IMR-90 (cell line): ENCODE results near the gene DDI2. TPM values are rescaled to one million over a fixed set of nuclear protein-coding genes. Genes with fewer than 3 reads are reported as not detected.

ENCODE experiments used
- ATAC-seq: fragments of 200-7000 bp; cut with Tn5 transposase; 2 replicates; pipeline ENCODE4 v1.9.1; 2020; ENCODE audit warnings: low read depth, mild to moderate bottlenecking, moderate library complexity
- BruUV-seq: library from RNA; stranded (reverse); fragments of 400-500 nt; replicated peaks from 2 replicates; lab custom pipeline; 2021; lab: Mats Ljungman, UMichigan
- CTCF ChIA-PET: fragments of 300-600 bp; formaldehyde crosslinking; extraction: SDS; loops from one replicate; lab custom pipeline; 2021; ENCODE audit warnings: antibody characterized with exemption; lab: Yijun Ruan, JAX
- POLR2A ChIA-PET: fragments of 300-600 bp; sonication (Branson Sonifier 250); formaldehyde crosslinking; loops from one replicate; lab custom pipeline; 2022; ENCODE audit warnings: antibody characterized with exemption; ENCODE audit not compliant: unreplicated experiment; lab: Charles Lee
- DNase-seq: peaks from one replicate; pipeline ENCODE4 v3.0.0; 2013
- H2AFZ ChIP-seq: replicated peaks from 2 replicates; pipeline ENCODE3; 2013; ENCODE audit warnings: low read length, mild to moderate bottlenecking; ENCODE audit not compliant: poor library complexity
- H2AK5ac ChIP-seq: 2 replicates; pipeline ENCODE4 v1.6.1; 2013; ENCODE audit warnings: low read depth, low read length, inconsistent platforms
- H2AK9ac ChIP-seq: replicated peaks from 2 replicates; pipeline ENCODE3; 2013; ENCODE audit warnings: mild to moderate bottlenecking, low read depth, low read length, moderate library complexity; ENCODE audit not compliant: poor library complexity
- H2BK120ac ChIP-seq: 2 replicates; pipeline ENCODE4 v1.6.1; 2013; ENCODE audit warnings: low read depth, low read length, inconsistent platforms
- H2BK15ac ChIP-seq: 3 replicates; pipeline ENCODE4 v1.6.1; 2013; ENCODE audit warnings: low read depth, low read length, inconsistent platforms
- H2BK20ac ChIP-seq: 2 replicates; pipeline ENCODE4 v1.6.1; 2013; ENCODE audit warnings: low read depth, mild to moderate bottlenecking, inconsistent platforms, low read length, moderate library complexity
- H2BK5ac ChIP-seq: 2 replicates; pipeline ENCODE4 v1.6.1; 2013; ENCODE audit warnings: mild to moderate bottlenecking, low read depth, low read length, inconsistent platforms; ENCODE audit not compliant: poor library complexity, severe bottlenecking
- H3K14ac ChIP-seq: replicated peaks from 2 replicates; pipeline ENCODE4 v1.6.1; 2013; ENCODE audit warnings: low read depth, low read length, inconsistent platforms
- H3K18ac ChIP-seq: 2 replicates; pipeline ENCODE4 v1.6.1; 2013; ENCODE audit warnings: low read depth, low read length, control low read depth
- H3K23ac ChIP-seq: 2 replicates; pipeline ENCODE4 v1.6.1; 2013; ENCODE audit warnings: low read depth, low read length, inconsistent platforms
- H3K27ac ChIP-seq: 2 replicates; pipeline ENCODE4 v1.5.1; 2013; ENCODE audit warnings: mild to moderate bottlenecking, control low read depth, low read length; ENCODE audit not compliant: insufficient read depth
- H3K27me3 ChIP-seq: 2 replicates; pipeline ENCODE4 v1.6.1; 2013; ENCODE audit warnings: low read length; ENCODE audit not compliant: control insufficient read depth, insufficient read depth
- H3K36me3 ChIP-seq: 2 replicates; pipeline ENCODE4 v1.6.1; 2013; ENCODE audit warnings: low read length, mixed read lengths; ENCODE audit not compliant: control insufficient read depth, insufficient read depth
- H3K4ac ChIP-seq: 2 replicates; pipeline ENCODE4 v1.6.1; 2013; ENCODE audit warnings: low read depth, low read length, inconsistent platforms
- H3K4me1 ChIP-seq: 2 replicates; pipeline ENCODE4 v1.6.1; 2013; ENCODE audit warnings: low read length, mixed read lengths; ENCODE audit not compliant: control insufficient read depth, insufficient read depth
- H3K4me2 ChIP-seq: 2 replicates; pipeline ENCODE4 v1.6.1; 2013; ENCODE audit warnings: low read depth, mild to moderate bottlenecking, control low read depth, low read length, moderate library complexity
- H3K4me3 ChIP-seq: 2 replicates; pipeline ENCODE4 v1.5.1; 2013; ENCODE audit warnings: low read depth, mild to moderate bottlenecking, control low read depth, low read length, moderate library complexity; ENCODE audit not compliant: insufficient read depth
- H3K56ac ChIP-seq: 2 replicates; pipeline ENCODE4 v1.6.1; 2013; ENCODE audit warnings: low read length, inconsistent platforms; ENCODE audit not compliant: insufficient read depth; ENCODE audit errors: extremely low read depth
- H3K79me1 ChIP-seq, 2 experiments: 2 replicates each; pipeline ENCODE4 v1.6.1; 2013; ENCODE audit warnings: low read length in 2 of 2, inconsistent platforms in 1 of 2, low read depth in 1 of 2
- H3K9ac ChIP-seq: 2 replicates; pipeline ENCODE4 v1.6.1; 2013; ENCODE audit warnings: low read depth, low read length, control low read depth
- H3K9me1 ChIP-seq: 2 replicates; pipeline ENCODE4 v1.6.1; 2013; ENCODE audit warnings: low read length, inconsistent platforms; ENCODE audit not compliant: insufficient read depth
- H3K9me3 ChIP-seq: 2 replicates; pipeline ENCODE4 v1.6.1; 2013; ENCODE audit warnings: low read length; ENCODE audit not compliant: control insufficient read depth, insufficient read depth
- H4K20me1 ChIP-seq: 2 replicates; pipeline ENCODE4 v1.6.1; 2013; ENCODE audit warnings: low read length, inconsistent platforms; ENCODE audit not compliant: insufficient read depth
- H4K5ac ChIP-seq: 2 replicates; pipeline ENCODE4 v1.6.1; 2013; ENCODE audit warnings: mild to moderate bottlenecking, low read depth, low read length, control low read depth
- H4K8ac ChIP-seq, 2 experiments: 2 replicates each; pipeline ENCODE4 v1.6.1; 2013; ENCODE audit warnings: low read depth in 2 of 2, low read length in 2 of 2, control low read depth in 1 of 2, inconsistent platforms in 1 of 2
- H4K91ac ChIP-seq: 2 replicates; pipeline ENCODE4 v1.6.1; 2013; ENCODE audit warnings: low read depth, low read length, inconsistent platforms; ENCODE audit not compliant: insufficient read depth
- CTCF ChIP-seq: conservative IDR thresholded peaks from 2 replicates; pipeline ENCODE4 v1.5.1; 2012; ENCODE audit warnings: mild to moderate bottlenecking, low read depth, low read length, improper control_type of control experiment
- RAD21 ChIP-seq: IDR thresholded peaks from 2 replicates; pipeline ENCODE4 v1.6.1; 2012; ENCODE audit warnings: low read length, improper control_type of control experiment
- WGBS, 2 experiments: methylation state at CpG; one replicate each; pipeline versions ENCODE4 v1.1.5 to v1.1.7; 2013; ENCODE audit warnings: missing lambda C conversion rate in 2 of 2; ENCODE audit not compliant: insufficient read length in 1 of 2; ENCODE audit errors: extremely low coverage in 2 of 2; 5-methylcytosine and 5-hydroxymethylcytosine counted together
- dilution Hi-C: fragments of 300-500 bp; cut with HindIII; formaldehyde crosslinking; loops from one replicate; pipeline ENCODE4 v1.14.3; 2018; ENCODE audit warnings: low sequenced_read_pairs; ENCODE audit not compliant: unreplicated experiment
- in situ Hi-C: fragments of 300-500 bp; cut with MboI; formaldehyde crosslinking; loops from 3 replicates; pipeline ENCODE4 v1.14.3; 2019; ENCODE audit warnings: low sequenced_read_pairs, inconsistent platforms, mixed read lengths
- intact Hi-C: fragments of 100-400 bp; cut with micrococcal nuclease; formaldehyde crosslinking; loops from 2 replicates; pipeline ENCODE4 v1.10.0; 2022
- polyA plus RNA-seq, 3 experiments: library from polyadenylated mRNA; depleted of rRNA; stranded (reverse); fragments of >200 nt; gene quantifications; 2 replicates each; pipeline ENCODE4 v1.2.3, GENCODE V29; 2012; ENCODE audit warnings: low replicate concordance in 1 of 3
- total RNA-seq: library from RNA; depleted of rRNA; stranded (reverse); fragments of >200 nt; gene quantifications from 2 replicates; pipeline ENCODE4 v1.2.3, GENCODE V29; 2012
- TF ChIP-seq, protein P1 (sequence below): fragments of 150-350 bp; IDR thresholded peaks from 2 replicates; pipeline ENCODE4 v1.6.1; 2017; ENCODE audit warnings: mild to moderate bottlenecking, antibody characterized with exemption, low read length, low read depth

Gene DDI2
- total and polyA plus RNA-seq, 2 of the 4 experiments (the other 2 are of a cell fraction) = 6.0 to 13.4 TPM

DNA sequence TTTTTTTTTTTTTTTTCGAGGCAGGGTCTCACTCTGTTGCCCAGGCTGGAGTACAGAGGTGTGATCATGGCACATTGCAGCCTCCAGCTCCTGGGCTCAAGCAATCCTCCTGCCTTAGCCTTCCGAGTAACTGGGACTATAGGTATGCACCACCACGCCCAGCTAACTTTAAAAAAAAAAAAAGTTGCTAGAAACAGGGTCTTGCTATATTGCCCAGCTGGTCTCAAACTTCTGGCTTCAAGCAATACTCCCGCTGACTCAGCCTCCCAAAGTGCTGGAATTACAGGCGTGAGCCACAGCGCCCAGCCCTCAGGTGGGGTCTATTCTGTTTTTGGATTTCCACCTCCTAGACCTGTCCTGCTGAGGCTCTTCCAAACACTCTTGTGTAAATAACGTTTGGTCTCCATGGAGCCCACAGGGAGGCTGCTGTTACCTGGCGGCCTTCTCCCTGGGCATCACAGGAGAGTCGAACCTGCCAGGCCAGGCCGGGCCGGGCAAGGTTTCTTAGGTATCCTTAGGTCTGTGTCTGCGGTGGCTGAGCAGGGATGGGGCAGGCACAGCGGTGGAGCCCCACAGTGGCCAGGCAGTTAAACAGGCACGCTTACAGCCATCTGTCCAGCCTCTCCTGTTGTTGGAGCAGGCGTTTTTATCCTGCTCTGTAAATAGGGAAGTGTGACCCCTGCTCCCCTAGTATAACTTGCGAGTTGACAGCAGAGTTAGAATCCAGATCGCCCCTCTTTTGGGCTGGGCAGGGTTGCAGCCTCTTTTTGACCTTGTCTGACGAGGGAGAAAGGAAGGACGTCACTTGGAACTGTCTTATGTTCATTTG lies 85.7 kb downstream of the DDI2 start:
- Histone ChIP-seq H4K5ac (0 out of 2 replicates have a peak overlapping the region, but pooled peaks have one; percentile 2), H3K36me3 (peaks cover 4% of the 10 kb centered on the region; the same call in 1 of the 2 replicates), H3K4me2 (peak overlapping the region; percentile 18), H3K4me3 (no peak overlapping the region), H3K23ac (0 out of 2 replicates have a peak overlapping the region, but pooled peaks have one; percentile 0), H2BK5ac (peak overlapping the region; percentile 14), H2BK15ac (no peak overlapping the region), H3K27ac (peak overlapping the region; percentile 59; the same call in 1 of the 2 replicates), H2BK20ac (no peak overlapping the region), H3K14ac (peak overlapping the region; percentile 12; the same call in 1 of the 2 replicates), H2AFZ (peak overlapping the region; percentile 50), H3K9me1 (peaks cover 10% of the 10 kb centered on the region), H2BK120ac (peak overlapping the region; percentile 0), H3K4me1 (peaks cover 16% of the 10 kb centered on the region; the same call in 1 of the 2 replicates), H3K79me1 (peaks cover 42 to 71% of the 10 kb centered on the region in 2 experiments), H3K4ac (peak overlapping the region; percentile 56), H3K56ac (no peak overlapping the region), H2AK5ac (no peak overlapping the region), H4K91ac (no peak overlapping the region), H3K18ac (peak overlapping the region; percentile 3; the same call in 1 of the 2 replicates), H4K8ac (peak overlapping the region in 1 of 2 experiments; percentile 91; a peak in 1 of 4 replicates), H4K20me1 (peaks cover 28% of the 10 kb centered on the region), H3K27me3 (no peaks in the 10 kb centered on the region), H3K9ac (peak overlapping the region; percentile 5; the same call in 1 of the 2 replicates), H3K9me3 (no peaks in the 10 kb centered on the region), H2AK9ac (peak overlapping the region; percentile 67)
- CTCF ChIA-PET = no interaction called here
- dilution Hi-C loops = no loop called here
- BruUV-seq = no TSS peak
- WGBS, 2 experiments = 97% methylated on average over 5 of the region's 19 CpGs; no CpG with 5 or more reads in 1 of the 2 experiments
- POLR2A ChIA-PET = no interaction called here
- intact Hi-C loops = loop anchor here (5.0 kb wide), 2 partner anchors 86 to 106 kb away; partner anchors contain the start of gene DDI2
- DNase-seq (peak; percentile 29), ATAC-seq (peak; percentile 60)
- TF ChIP-seq, protein P1, sequence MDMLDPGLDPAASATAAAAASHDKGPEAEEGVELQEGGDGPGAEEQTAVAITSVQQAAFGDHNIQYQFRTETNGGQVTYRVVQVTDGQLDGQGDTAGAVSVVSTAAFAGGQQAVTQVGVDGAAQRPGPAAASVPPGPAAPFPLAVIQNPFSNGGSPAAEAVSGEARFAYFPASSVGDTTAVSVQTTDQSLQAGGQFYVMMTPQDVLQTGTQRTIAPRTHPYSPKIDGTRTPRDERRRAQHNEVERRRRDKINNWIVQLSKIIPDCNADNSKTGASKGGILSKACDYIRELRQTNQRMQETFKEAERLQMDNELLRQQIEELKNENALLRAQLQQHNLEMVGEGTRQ = no peak
- peak; percentile 33; the same call in 1 of the 2 replicates for TF ChIP-seq CTCF
- peak; percentile 42 for TF ChIP-seq RAD21
- in situ Hi-C loops = no loop called here
